Kidney (tissue), 22 donors: ENCODE data around the gene FAM83B. TPM values are rescaled to one million over a fixed set of nuclear protein-coding genes. Genes with fewer than 3 reads are reported as not detected.
"Not testable (repeated sequence)": the region's sequence is repeated elsewhere in the genome, so short reads cannot be mapped to it uniquely, and the experiment has no call there.

Experiments
- DNase-seq, 5 donors: peaks; one replicate each; pipeline ENCODE4 v3.0.0-alpha.2; 2013 to 2020
- FAIRE-seq: peaks from 2 replicates; lab custom pipeline; 2012; peaks lifted over from hg19 to GRCh38; lab: Jason Lieb, UNC
- H3K27ac ChIP-seq, 2 donors: one replicate each; pipeline ENCODE4 v1.7.0; 2013; ENCODE audit warnings: low read depth in 2 of 2, low read length in 2 of 2, inconsistent platforms in 1 of 2
- H3K27me3 ChIP-seq: one replicate; pipeline ENCODE4 v1.7.1; 2013; ENCODE audit warnings: low read length, inconsistent platforms; ENCODE audit not compliant: control insufficient read depth, insufficient read depth
- H3K36me3 ChIP-seq, 3 donors: one replicate each; pipeline versions ENCODE4 v1.7.0 to v1.7.1; 2013; ENCODE audit warnings: low read length in 3 of 3, control low read depth in 1 of 3, inconsistent platforms in 1 of 3; ENCODE audit not compliant: insufficient read depth in 3 of 3, control insufficient read depth in 2 of 3
- H3K4me1 ChIP-seq, 3 donors: one replicate each; pipeline versions ENCODE4 v1.7.0 to v1.7.1; 2013; ENCODE audit warnings: low read length in 3 of 3, inconsistent platforms in 1 of 3, low read depth in 1 of 3; ENCODE audit not compliant: control insufficient read depth in 2 of 3, insufficient read depth in 2 of 3
- H3K4me3 ChIP-seq, 3 donors: one replicate each; pipeline versions ENCODE4 v1.7.0 to v1.8.1; 2013; ENCODE audit warnings: low read length in 3 of 3, control low read depth in 1 of 3, inconsistent platforms in 1 of 3
- H3K9ac ChIP-seq, 3 donors: one replicate each; pipeline versions ENCODE4 v1.7.0 to v1.7.1; 2013; ENCODE audit warnings: low read length in 3 of 3, control low read depth in 1 of 3, inconsistent platforms in 1 of 3
- H3K9me3 ChIP-seq, 3 donors: one replicate each; pipeline versions ENCODE4 v1.7.0 to v1.7.1; 2013; ENCODE audit warnings: low read length in 3 of 3, control low read depth in 1 of 3, inconsistent platforms in 1 of 3; ENCODE audit not compliant: control insufficient read depth in 2 of 3, insufficient read depth in 1 of 3
- CTCF ChIP-seq: IDR thresholded peaks from 3 replicates; pipeline ENCODE4 v1.5.1; 2012; ENCODE audit warnings: mild to moderate bottlenecking, moderate library complexity, borderline replicate concordance; ENCODE audit not compliant: insufficient read depth; ENCODE audit errors: extremely low read depth
- intact Hi-C: fragments of 100-400 bp; cut with DNase I; formaldehyde crosslinking; loops from one replicate; pipeline ENCODE4 v1.11.1; 2022
- long read RNA-seq, 10 donors: library from polyadenylated mRNA in 1 of 10; unstranded in 1 of 10; transcript quantifications; one replicate each; pipeline ENCODE4 v2.0.0 and lab custom pipeline, GENCODE V29; 2021 to 2026
- polyA plus RNA-seq: library from polyadenylated mRNA; stranded (reverse); fragments of 350-450 nt; fragmentation: Illumina TruSeq; extraction: RNeasy Lipid Tissue Mini Kit (QIAGEN cat#74804); gene quantifications from one replicate; pipeline ENCODE4 v1.2.3, GENCODE V29; 2014; ENCODE audit warnings: low read depth, low replicate concordance; ENCODE audit not compliant: insufficient read depth
- total RNA-seq: library from RNA; stranded (reverse); fragmentation: NEBNext Ultra II Directional; extraction: Animal tissue kit (Norgen Biotek cat#: 25700); gene quantifications from one replicate; pipeline ENCODE4 v1.2.1, GENCODE V29; 2021
- donor health status: control.
- donor health status: control.
- donor health status: control.
- donor health status: control.
- donor health status: control.
- donor health status: DM: yes; HTN: yes; CAD: no.
- donor health status: Normal renal cell carcinoma (clear cell type).

FAM83B gene, protein sequence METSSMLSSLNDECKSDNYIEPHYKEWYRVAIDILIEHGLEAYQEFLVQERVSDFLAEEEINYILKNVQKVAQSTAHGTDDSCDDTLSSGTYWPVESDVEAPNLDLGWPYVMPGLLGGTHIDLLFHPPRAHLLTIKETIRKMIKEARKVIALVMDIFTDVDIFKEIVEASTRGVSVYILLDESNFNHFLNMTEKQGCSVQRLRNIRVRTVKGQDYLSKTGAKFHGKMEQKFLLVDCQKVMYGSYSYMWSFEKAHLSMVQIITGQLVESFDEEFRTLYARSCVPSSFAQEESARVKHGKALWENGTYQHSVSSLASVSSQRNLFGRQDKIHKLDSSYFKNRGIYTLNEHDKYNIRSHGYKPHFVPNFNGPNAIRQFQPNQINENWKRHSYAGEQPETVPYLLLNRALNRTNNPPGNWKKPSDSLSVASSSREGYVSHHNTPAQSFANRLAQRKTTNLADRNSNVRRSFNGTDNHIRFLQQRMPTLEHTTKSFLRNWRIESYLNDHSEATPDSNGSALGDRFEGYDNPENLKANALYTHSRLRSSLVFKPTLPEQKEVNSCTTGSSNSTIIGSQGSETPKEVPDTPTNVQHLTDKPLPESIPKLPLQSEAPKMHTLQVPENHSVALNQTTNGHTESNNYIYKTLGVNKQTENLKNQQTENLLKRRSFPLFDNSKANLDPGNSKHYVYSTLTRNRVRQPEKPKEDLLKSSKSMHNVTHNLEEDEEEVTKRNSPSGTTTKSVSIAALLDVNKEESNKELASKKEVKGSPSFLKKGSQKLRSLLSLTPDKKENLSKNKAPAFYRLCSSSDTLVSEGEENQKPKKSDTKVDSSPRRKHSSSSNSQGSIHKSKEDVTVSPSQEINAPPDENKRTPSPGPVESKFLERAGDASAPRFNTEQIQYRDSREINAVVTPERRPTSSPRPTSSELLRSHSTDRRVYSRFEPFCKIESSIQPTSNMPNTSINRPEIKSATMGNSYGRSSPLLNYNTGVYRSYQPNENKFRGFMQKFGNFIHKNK
- total RNA-seq (12.7 TPM), polyA plus RNA-seq (0.77 TPM)
- long read RNA-seq, donor 1, result 0 reads
- long read RNA-seq, donor 2, result 0 reads
- long read RNA-seq, donor 3, result 0 reads
- long read RNA-seq, donor 4, result 0 reads
- long read RNA-seq, donor 5, result 0 reads
- long read RNA-seq, donor 6, result 0 reads
- long read RNA-seq, donor 7, result 0 reads
- long read RNA-seq, donor 8, result 0 reads
- long read RNA-seq, donor 9, result 0 reads
- long read RNA-seq, donor 10, partial matches to known transcripts, result 0 of 1 reads
- long read RNA-seq, donor 10, other reads (novel, unspliced or antisense), result 0 of 1 reads

- no peak for TF ChIP-seq CTCF
- H3K9me3 ChIP-seq, result no peaks in the 10 kb centered on the region
- DNase-seq, result peak; percentile 70 to 93 (median 72)
- H3K27ac ChIP-seq, result peak within 1 kb of the TSS; percentile 63 to 69
- no peak for FAIRE-seq
- no peaks in the 10 kb centered on the region for H3K36me3 ChIP-seq
- H3K27me3 ChIP-seq, result no peaks in the 10 kb centered on the region
- peak within 1 kb of the TSS; percentile 66 to 71 (median 69) for H3K4me3 ChIP-seq
- intact Hi-C loops, result no loop called here
- peaks cover 0 to 3% (median 0%) of the 10 kb centered on the region in 3 donors for H3K4me1 ChIP-seq
- peak within 1 kb of the TSS; percentile 52 to 77 (median 65) for H3K9ac ChIP-seq
Observed at GRCh38 chr6:54846243-54846856, at the start of gene FAM83B. TSS of gene FAM83B (plus strand) at chr6:54846771. CDS start at chr6:54870247, 23,476 bp downstream.

- intact Hi-C loops, DNase-seq, H3K27ac ChIP-seq, H3K9me3 ChIP-seq, H3K4me1 ChIP-seq, FAIRE-seq, H3K36me3 ChIP-seq, H3K9ac ChIP-seq, H3K4me3 ChIP-seq, H3K27me3 ChIP-seq: not testable (repeated sequence)
Observed at GRCh38 chr6:54796918-54797317, 49.7 kb upstream of the FAM83B start.

DNA sequence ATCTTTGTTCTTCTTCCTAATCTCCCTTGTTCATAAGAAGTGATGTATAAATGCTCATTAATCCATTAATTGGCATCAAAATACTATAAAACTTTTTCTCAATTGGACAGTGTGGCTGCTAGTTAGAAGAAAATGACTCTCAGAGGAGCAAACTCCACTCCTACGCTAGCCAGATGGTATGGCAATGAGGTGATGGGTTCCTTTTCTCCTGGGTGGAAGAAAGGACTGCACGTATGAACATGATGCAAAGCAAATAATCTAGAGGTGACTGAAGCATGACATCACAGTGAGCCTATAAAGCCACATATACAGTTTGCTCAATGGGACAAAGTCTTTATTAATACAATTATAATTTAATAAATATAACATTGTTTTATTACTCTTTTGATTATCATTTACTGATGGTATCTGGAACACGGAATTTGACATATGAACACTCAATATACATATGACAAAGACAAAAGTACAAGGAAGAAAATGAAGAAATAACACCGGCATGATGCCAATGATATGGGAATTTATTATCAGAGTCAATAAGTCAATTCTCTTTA is 46.4 kb upstream of the FAM83B start:
- Histone ChIP-seq H3K36me3 (no peaks in the 10 kb centered on the region), H3K9me3 (no peaks in the 10 kb centered on the region), H3K27me3 (no peaks in the 10 kb centered on the region), H3K4me3 (no peak overlapping the region), H3K4me1 (no peaks in the 10 kb centered on the region), H3K27ac (no peak overlapping the region), H3K9ac (no peak overlapping the region)
- FAIRE-seq (no peak), DNase-seq (no peak)
- TF ChIP-seq CTCF, result no peak
- intact Hi-C loops, result no loop called here
